Fibroblast of skin of left biceps (primary cell): ENCODE data around the gene TRAPPC2.
"Not testable (repeated sequence)": the region's sequence is repeated elsewhere in the genome, so short reads cannot be mapped to it uniquely, and the experiment has no call there.

Source experiments
- DNase-seq, 2 experiments: peaks; one replicate each; pipeline ENCODE4 v3.0.0-alpha.2; 2013; ENCODE audit warnings: low read depth in 2 of 2

The TRAPPC2 gene

DNA sequence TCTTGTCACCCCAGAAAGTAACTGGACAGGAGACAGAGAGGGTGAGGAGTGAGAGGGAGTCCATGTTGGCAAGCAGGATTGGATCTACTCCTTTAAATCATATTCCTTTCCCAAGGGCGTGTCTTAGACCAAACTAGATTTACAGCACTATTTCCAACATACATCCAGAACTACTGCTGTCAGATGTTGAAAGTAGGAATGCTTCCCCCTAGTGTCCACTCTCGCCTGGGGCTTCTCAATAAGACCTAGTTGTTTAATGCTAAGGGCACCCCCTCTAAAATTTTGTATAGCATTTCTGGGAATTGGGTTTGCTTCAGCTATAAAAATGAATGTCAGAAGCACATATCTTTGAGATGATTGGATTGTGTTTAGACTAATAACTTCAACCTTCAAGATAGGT lies 13.4 kb upstream of the TRAPPC2 start:
- peak in 1 of 2 experiments; percentile 25 for DNase-seq

- no peak for DNase-seq
These were observed 8.2 kb upstream of the TRAPPC2 start for GRCh38 chrX:13742397-13743176.

DNA sequence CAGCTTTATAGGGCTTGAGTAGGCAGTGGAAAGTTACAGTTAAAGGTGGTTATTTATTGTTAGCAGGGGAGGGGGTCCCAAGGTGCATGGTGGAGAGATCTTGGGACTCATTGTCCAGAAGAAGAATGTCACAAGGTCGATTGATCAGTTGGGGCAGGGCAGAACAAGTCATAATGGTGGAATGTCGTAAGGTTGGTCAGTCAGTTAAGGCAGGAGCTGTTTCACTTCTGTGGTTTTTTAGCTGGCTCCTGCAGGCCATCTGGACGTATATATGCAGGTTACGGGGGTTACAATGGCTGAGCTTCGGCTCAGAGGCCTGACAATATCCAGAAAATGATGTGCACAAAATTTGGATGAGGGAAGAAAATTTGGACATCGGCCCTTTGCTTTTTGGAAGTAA lies 7.3 kb upstream of the TRAPPC2 start:
- DNase-seq, result no peak

- DNase-seq, result no peak
These were observed 914 bp downstream of the TRAPPC2 start for GRCh38 chrX:13733506-13733905.

DNA sequence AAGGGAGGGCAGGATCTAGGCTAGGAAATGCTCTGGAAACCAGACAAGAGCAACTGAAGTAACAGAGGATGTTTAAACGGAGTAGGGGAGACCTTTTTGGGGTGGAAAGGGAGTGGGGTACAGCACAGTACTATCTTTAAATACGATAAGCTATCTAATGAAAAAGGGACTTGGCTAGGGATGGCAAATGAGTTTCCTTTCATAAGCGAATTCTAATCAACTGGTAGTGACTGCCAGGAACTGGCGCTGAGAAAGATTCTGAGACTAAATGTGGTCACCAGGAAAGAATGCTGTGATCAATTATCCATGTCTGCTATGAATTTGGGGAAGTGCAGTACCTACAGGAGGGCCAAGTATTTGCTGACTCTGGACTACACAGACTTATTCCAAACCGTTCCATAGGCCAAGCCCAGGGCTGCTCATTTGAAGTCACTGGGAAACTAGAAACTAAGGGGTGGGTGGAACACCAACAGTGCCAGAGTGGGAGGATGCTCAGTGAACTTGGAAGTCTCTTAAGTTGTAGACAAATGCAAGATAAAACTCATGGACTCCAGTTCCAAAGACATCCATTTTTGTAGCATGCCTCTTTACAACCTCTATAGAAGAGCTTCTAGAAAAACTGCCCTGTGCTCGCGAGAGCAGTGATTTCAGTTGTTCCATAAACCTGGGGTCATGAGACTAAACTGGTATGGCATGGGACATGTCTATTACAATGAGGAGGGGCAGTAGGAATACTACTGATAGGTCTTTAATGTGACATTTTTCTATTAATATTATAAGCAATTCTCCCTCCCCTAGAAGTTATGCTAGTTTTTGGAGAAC lies 2.0 kb downstream of the TRAPPC2 start:
- DNase-seq, result no peak

- DNase-seq, result not testable (repeated sequence)
These were observed 3.9 kb downstream of the TRAPPC2 start for GRCh38 chrX:13730523-13730922.

DNA sequence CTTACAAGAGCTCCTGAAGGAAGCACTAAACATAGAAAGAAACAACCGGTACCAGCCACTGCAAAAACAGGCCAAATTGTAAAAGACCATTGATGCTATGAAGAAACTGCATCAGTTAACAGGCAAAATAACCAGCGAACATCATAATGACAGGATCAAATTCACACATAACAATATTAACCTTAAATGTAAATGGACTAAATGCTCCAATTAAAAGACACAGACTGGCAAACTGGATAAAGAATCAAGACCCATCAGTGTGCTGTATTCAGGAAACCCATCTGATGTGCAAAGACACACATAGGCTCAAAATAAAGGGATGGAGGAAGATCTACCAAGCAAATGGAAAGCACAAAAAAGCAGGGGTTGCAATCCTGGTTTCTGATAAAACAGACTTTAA lies 7.8 kb downstream of the TRAPPC2 start:
- DNase-seq, result not testable (repeated sequence)

DNA sequence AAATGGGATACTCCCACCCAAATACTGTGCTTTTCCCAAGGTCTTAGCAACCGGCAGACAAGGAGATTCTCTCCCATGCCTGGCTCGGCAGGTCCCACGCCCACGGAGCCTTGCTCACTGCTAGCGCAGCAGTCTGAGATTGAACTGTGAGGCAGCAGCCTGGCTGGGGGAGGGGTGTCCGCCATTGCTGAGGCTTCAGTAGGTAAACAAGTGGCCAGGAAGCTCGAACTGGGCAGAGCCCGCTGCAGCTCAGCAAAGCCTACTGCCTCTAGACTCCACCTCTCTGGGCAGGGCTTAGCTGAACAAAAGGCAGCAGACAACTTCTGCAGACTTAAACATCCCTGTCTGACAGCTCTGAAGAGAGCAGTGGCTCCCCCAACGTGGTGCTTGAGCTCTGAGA lies 9.5 kb downstream of the TRAPPC2 start:
- DNase-seq, result not testable (repeated sequence)

GRCh38 chrX:13721819-13722519 lies 12.5 kb downstream of the TRAPPC2 start:
- DNase-seq, result no peak

DNA sequence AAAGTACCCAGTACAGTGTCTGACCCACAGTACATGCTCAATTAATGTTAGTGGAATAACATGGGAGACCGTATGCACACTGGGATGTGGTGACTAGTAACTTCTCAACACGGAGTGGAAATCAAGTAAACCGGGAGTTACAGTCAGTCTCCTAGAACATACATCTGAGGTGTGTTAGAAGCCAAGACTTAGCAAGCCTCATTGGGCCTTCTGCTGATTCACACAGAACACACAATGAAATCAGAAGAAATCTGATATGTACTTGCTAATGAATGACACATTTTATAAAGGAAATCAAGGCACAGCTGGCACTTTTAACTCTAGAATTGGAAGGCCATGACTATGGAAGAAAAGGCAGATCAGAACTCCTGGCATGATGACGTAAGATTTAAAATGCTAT lies 13.0 kb downstream of the TRAPPC2 start:
- no peak for DNase-seq

GRCh38 chrX:13719192-13719856 lies 15.1 kb downstream of the TRAPPC2 start:
- no peak for DNase-seq

DNA sequence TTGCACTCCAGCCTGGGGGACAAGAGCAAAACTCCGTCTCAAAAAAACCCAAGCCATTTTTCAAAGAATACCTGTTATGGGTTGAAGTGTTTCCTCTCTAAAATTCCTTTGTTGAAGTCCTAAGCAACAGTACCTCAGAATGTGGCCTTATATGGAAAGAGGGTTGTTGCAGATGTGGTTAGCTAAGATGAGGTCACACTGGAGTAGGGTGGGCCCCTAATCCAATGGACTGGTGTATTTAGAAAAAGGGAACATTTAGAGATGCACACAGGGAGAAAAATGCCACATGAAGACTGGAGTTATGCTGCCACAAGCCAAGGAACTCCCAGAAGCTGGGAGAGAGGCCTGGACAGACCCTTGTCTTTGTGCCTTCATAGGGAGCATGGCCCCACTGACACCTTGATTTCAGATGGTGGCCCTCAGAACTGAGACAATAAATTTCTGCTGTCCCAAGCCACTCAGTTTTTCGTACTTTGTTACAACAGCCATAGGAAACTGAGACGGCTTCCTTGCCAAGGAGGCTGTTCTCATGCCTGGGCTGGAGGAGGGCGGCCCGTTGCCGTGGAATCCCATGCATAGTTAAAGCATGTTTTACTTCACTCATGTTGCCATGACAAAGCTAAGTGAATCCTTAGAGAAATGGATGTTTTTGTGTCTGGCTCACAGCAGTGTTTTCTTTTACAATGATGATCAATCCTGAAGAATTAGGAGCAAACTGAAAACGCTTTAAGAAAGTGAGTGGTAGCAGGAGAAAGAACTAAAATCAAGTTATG lies 16.5 kb downstream of the TRAPPC2 start:
- no peak for DNase-seq

- no peak for DNase-seq
These were observed 17.5 kb downstream of the TRAPPC2 start for GRCh38 chrX:13716905-13717304.

DNA sequence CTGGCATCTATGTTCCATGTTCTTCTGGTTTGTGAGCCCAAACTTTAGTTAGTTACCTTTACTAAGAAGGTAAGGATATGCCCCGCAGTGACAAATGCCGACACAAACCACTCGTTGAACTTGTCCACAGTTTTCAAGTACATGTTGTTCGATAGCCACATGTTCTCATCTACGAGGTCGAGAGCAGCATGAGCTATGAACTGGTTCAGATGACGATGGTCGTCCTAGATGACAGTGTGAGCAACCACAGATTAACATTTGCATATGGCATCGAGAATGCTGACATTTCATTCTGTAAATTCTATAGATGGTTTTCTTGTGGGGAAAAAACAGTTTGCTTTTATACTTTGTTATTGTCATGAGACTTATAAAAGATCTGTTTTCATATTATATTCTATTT lies 18.0 kb downstream of the TRAPPC2 start:
- no peak for DNase-seq

DNA sequence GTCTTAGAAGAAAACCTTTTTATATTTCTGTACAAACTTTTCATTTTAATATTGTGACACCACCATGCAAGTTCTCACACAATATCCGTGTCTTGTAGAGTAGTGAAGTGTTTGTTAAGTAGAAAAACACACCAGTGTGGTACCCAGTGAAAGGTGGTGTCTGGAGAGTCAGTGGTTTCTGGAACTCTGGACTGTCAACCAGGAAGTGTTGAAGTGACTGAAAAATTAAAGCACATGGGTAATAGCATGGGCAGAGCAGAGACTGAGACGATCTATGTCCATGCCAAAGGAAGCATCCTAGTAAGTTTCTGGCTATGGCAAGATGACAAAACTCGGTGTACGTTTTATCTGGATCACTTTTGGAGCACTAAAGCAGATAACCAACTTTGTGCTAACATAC lies 23.3 kb downstream of the TRAPPC2 start:
- no peak for DNase-seq

DNA sequence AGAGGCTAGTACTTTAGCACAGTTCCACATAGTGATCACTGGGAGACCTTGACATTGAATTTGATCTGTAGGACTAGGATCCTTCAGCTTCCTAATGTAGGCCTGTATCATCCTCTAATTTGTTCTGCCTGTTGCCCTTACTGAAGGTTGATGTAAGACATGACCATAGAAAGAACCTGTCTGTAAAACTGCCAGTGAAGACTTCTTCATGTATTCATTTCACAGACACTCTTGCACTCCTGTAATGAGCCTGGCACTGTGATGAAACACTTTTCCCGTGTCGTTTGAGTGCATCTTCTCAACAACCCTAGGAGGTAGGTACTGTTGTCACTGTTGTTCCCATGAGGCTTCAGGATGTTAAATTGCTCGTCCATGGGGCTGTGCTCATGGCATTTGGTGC lies 30.8 kb downstream of the TRAPPC2 start:
- no peak for DNase-seq

DNA sequence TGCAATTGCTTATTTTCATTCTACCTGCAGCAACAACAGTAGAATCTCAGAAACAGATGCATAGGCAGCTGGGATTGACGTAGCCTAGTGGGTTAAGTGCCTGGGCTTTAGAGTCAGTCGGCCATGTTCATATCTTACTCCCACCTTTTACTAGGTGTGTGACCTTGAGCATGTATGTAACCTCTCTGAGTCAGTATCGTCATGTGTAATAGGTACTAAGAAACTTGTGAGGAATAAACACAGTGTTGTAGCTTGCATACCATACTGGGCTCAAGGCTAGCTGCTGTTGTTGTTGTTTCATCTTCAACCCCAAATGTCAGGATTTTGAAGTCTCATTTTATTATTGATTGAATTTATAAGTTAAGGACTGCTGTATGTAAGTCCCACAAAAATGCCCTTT lies 31.3 kb downstream of the TRAPPC2 start:
- DNase-seq, result no peak

DNA sequence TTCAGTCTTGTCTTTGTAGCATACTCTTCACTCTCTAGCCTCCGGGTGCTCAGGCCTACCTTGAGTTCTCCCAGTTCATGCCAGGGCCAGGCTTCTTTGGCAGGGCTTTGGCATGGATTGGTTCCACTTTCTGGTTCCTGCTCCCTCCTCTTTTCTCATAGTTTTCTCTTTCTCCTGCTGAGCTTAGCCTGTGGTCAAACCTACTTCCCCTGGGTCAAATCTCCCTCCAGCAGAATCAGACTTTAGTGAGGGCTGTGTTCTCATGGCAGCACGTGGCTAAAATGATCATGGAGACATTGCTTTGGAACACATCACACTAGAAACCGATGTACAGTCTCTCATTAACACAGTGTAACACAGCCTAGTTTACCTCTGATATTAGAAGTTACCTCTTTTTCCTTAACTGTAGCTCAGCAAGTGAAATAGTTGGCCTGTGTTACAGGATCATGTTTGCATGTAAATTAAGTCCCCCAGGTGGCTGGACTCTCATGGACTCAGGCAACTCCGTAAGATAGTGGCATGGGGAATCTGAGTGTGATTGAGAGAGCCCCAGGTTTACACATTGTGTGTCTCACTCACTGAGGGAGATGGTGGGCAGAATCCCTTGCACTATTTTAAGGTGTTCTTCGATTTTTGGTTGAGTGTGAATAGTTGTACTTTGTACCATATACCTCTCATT lies 32.2 kb downstream of the TRAPPC2 start:
- DNase-seq, result no peak

GRCh38 chrX:13700380-13700779 lies 34.0 kb downstream of the TRAPPC2 start:
- DNase-seq, result no peak

GRCh38 chrX:13699183-13699826 lies 35.1 kb downstream of the TRAPPC2 start:
- no peak for DNase-seq
